WTC11 (cell line): ENCODE results near the gene CAPN11.

ENCODE experiments used
- ATF6 ChIP-seq: sonication (generic); formaldehyde crosslinking; IDR thresholded peaks from 2 replicates; pipeline ENCODE4 v1.8.1; 2023; ENCODE audit warnings: mild to moderate bottlenecking, missing genetic modification reagents
- CTCF ChIP-seq: fragments of 200-600 bp; IDR thresholded peaks from 2 replicates; pipeline ENCODE4 v1.8.0; 2022; ENCODE audit warnings: antibody characterized with exemption
- NFYB ChIP-seq: sonication (generic); formaldehyde crosslinking; conservative IDR thresholded peaks from 2 replicates; pipeline ENCODE4 v1.8.0; 2022; ENCODE audit warnings: low read depth, missing genetic modification reagents
- RELA ChIP-seq: sonication (generic); formaldehyde crosslinking; IDR thresholded peaks from 2 replicates; pipeline ENCODE4 v1.8.1; 2022; ENCODE audit warnings: missing genetic modification reagents, mild to moderate bottlenecking, borderline replicate concordance
- ZNF317 ChIP-seq: sonication (generic); formaldehyde crosslinking; IDR thresholded peaks from 2 replicates; pipeline ENCODE4 v1.8.1; 2023; ENCODE audit warnings: low read depth, mild to moderate bottlenecking, moderate library complexity, missing genetic modification reagents, borderline replicate concordance

- TF ChIP-seq ZNF317 (CRISPR knock-in tag), result no peak
- no peak for TF ChIP-seq CTCF
- TF ChIP-seq NFYB (CRISPR knock-in tag), result no peak
- no peak for TF ChIP-seq ATF6 (CRISPR knock-in tag)
- TF ChIP-seq RELA (CRISPR knock-in tag), result no peak
Observed at GRCh38 chr6:44207966-44208365, 49.3 kb downstream of the CAPN11 start.
